A549 (cell line): ENCODE results near the gene ACTR1A. TPM values are rescaled to one million over a fixed set of nuclear protein-coding genes. Genes with fewer than 3 reads are reported as not detected.

Experiments
- ATAC-seq, 2 experiments: fragments of 200-7000 bp in 1 of 2; fragments of >200 bp in 1 of 2; cut with Nextera tagmentation in 1 of 2; cut with Tn5 transposase in 1 of 2; 3 replicates each; pipeline versions ENCODE4 v1.8.0 to v1.9.1; 2018 to 2020; ENCODE audit warnings: mild to moderate bottlenecking in 1 of 2, moderate library complexity in 1 of 2
- CTCF ChIA-PET: fragments of 300-600 bp; sonication (Branson Sonifier 250); formaldehyde crosslinking; extraction: SDS; loops from one replicate; lab custom pipeline; 2021; ENCODE audit warnings: antibody characterized with exemption, inconsistent platforms; lab: Yijun Ruan, JAX
- POLR2A ChIA-PET: fragments of 350-600 bp; formaldehyde crosslinking; extraction: SDS; loops from one replicate; lab custom pipeline; 2021; ENCODE audit warnings: antibody characterized with exemption, inconsistent platforms; lab: Yijun Ruan, JAX
- DNase-seq, 2 experiments: peaks; one replicate each; pipeline versions ENCODE4 v3.0.0 to v3.0.0-alpha.2; 2011 to 2016; ENCODE audit warnings: low read depth in 1 of 2, low spot score in 1 of 2
- FAIRE-seq: peaks from 2 replicates; lab custom pipeline; 2011; peaks lifted over from hg19 to GRCh38; lab: Jason Lieb, UNC
- H3K27ac ChIP-seq, 2 experiments: fragments of >200 bp; sonication (Bioruptor Twin); formaldehyde crosslinking; 3 replicates each; pipeline ENCODE4 v1.5.1; 2016 to 2017
- H3K4me1 ChIP-seq: fragments of >200 bp; sonication (Bioruptor Twin); formaldehyde crosslinking; 3 replicates; pipeline ENCODE4 v1.6.1; 2016
- H3K4me2 ChIP-seq: fragments of >200 bp; sonication (Bioruptor Twin); formaldehyde crosslinking; 3 replicates; pipeline ENCODE4 v1.6.1; 2016
- H3K4me3 ChIP-seq: fragments of >200 bp; sonication (Bioruptor Twin); formaldehyde crosslinking; 3 replicates; pipeline ENCODE4 v1.5.1; 2016
- H3K9me3 ChIP-seq: fragments of >200 bp; sonication (Bioruptor Twin); formaldehyde crosslinking; 3 replicates; pipeline ENCODE4 v1.6.1; 2016
- EHF ChIP-seq: fragments of 250-450 bp; sonication (Bioruptor Pico); IDR thresholded peaks from 2 replicates; pipeline ENCODE4 v1.5.0; 2020; ENCODE audit warnings: mild to moderate bottlenecking
- FOSB ChIP-seq: fragments of 250-450 bp; sonication (Bioruptor Pico); IDR thresholded peaks from 2 replicates; pipeline ENCODE4 v1.5.0; 2020; ENCODE audit warnings: mild to moderate bottlenecking, moderate library complexity
- JUN ChIP-seq, 2 experiments: fragments of >200 bp; sonication (Bioruptor Twin); formaldehyde crosslinking; IDR thresholded peaks; 2 replicates in 1 of 2; 3 replicates in 1 of 2; pipeline ENCODE4 v1.6.1; 2016 to 2017
- KDM1A ChIP-seq: fragments of 200-600 bp; sonication (generic); IDR thresholded peaks from 2 replicates; pipeline ENCODE4 v1.6.1; 2016; ENCODE audit warnings: low read depth, mild to moderate bottlenecking
- MAFK ChIP-seq: fragments of 450-650 bp; IDR thresholded peaks from 2 replicates; pipeline ENCODE4 v1.6.1; 2014; ENCODE audit not compliant: partially characterized antibody
- MAZ ChIP-seq: fragments of 150-350 bp; IDR thresholded peaks from 2 replicates; pipeline ENCODE4 v1.6.1; 2014; ENCODE audit warnings: antibody characterized with exemption, low read depth, low read length, borderline replicate concordance
- PBX3 ChIP-seq: IDR thresholded peaks from 2 replicates; pipeline ENCODE4 v1.6.1; 2012
- PHF8 ChIP-seq: fragments of 200-600 bp; sonication (generic); IDR thresholded peaks from 2 replicates; pipeline ENCODE4 v1.6.1; 2016; ENCODE audit warnings: low read depth, mild to moderate bottlenecking, antibody characterized with exemption, moderate library complexity, borderline replicate concordance
- POLR2A ChIP-seq: IDR thresholded peaks from 2 replicates; pipeline ENCODE4 v1.6.1; 2012; ENCODE audit warnings: mild to moderate bottlenecking, low read length
- RAD21 ChIP-seq, 2 experiments: fragments of >200 bp in 1 of 2; sonication (Bioruptor Twin) in 1 of 2; formaldehyde crosslinking in 1 of 2; IDR thresholded peaks in 1 of 2; conservative IDR thresholded peaks in 1 of 2; 2 replicates in 1 of 2; 3 replicates in 1 of 2; pipeline ENCODE4 v1.6.1; 2012 to 2018; ENCODE audit warnings: inconsistent platforms in 1 of 2
- RFX5 ChIP-seq: fragments of 450-650 bp; IDR thresholded peaks from 2 replicates; pipeline ENCODE4 v1.7.1; 2014; ENCODE audit warnings: antibody characterized with exemption, mild to moderate bottlenecking, moderate library complexity
- RNF2 ChIP-seq: fragments of 200-600 bp; sonication (generic); IDR thresholded peaks from 2 replicates; pipeline ENCODE4 v1.6.1; 2016; ENCODE audit warnings: low read depth, mild to moderate bottlenecking, antibody characterized with exemption, moderate library complexity, borderline replicate concordance
- SMC3 ChIP-seq: fragments of >200 bp; sonication (Bioruptor Twin); formaldehyde crosslinking; IDR thresholded peaks from 3 replicates; pipeline ENCODE4 v1.6.1; 2018; ENCODE audit warnings: inconsistent platforms
- ZSCAN20 ChIP-seq: fragments of 250-450 bp; sonication (Bioruptor Pico); IDR thresholded peaks from 2 replicates; pipeline ENCODE4 v1.8.0; 2022; ENCODE audit warnings: mild to moderate bottlenecking, moderate library complexity
- WGBS: methylation state at CpG from one replicate; pipeline ENCODE4 v1.1.6; 2017; ENCODE audit errors: missing lambda C conversion rate; 5-methylcytosine and 5-hydroxymethylcytosine counted together
- polyA plus RNA-seq, 4 experiments: library from polyadenylated mRNA; depleted of rRNA in 3 of 4; stranded (reverse); fragments of >200 nt; fragmentation: RNase III in 1 of 4; extraction: RNeasy Plus Mini Kit Qiagen cat#74134 plus additional on column Dnase treatment in 1 of 4; gene quantifications; 2 replicates in 3 of 4; 3 replicates in 1 of 4; pipeline ENCODE4 v1.2.3, GENCODE V29; 2011 to 2017
- TF ChIP-seq, protein P1 (sequence below): fragments of >200 bp; sonication (Bioruptor Twin); formaldehyde crosslinking; IDR thresholded peaks from 3 replicates; pipeline ENCODE4 v1.5.1; 2016
- TF ChIP-seq, protein P2 (sequence below): fragments of 250-450 bp; sonication (Bioruptor Pico); IDR thresholded peaks from 2 replicates; pipeline ENCODE4 v1.5.0; 2020; ENCODE audit warnings: low read depth, mild to moderate bottlenecking, moderate library complexity
- TF ChIP-seq, protein P3 (sequence below): fragments of >200 bp; sonication (Bioruptor Twin); formaldehyde crosslinking; IDR thresholded peaks from 3 replicates; pipeline ENCODE4 v1.6.1; 2016
- TF ChIP-seq, protein P4 (sequence below): IDR thresholded peaks from 2 replicates; pipeline ENCODE4 v1.6.1; 2012

The ACTR1A gene
- polyA plus RNA-seq, 2 of the 4 experiments (the other 2 are of a cell fraction), result 85.8 to 114 TPM

- Histone ChIP-seq H3K4me1 (peaks cover 20% of the 10 kb centered on the region; the same call in 2 of the 3 replicates), H3K4me3 (peak overlapping the region; percentile 82), H3K4me2 (peak overlapping the region; percentile 95), H3K9me3 (no peaks in the 10 kb centered on the region), H3K27ac (peak overlapping the region; percentile 87 to 95)
- TF ChIP-seq KDM1A (no peak), RNF2 (no peak), FOSB (CRISPR knock-in tag) (no peak), PHF8 (peak; percentile 70)
- WGBS, result 4% methylated on average over 25 of the region's 47 CpGs
- CTCF ChIA-PET, result interaction anchor here (0.5 to 5.8 kb wide), 35 partner anchors 9 to 422 kb away, joined by 3 to 87 read pairs (median 4); partner anchors contain the start of gene TRIM8
- POLR2A ChIA-PET, result interaction anchor here (0.6 to 2.2 kb wide), 3 partner anchors 10 to 80 kb away, joined by 4 to 14 read pairs (median 7); no protein-coding TSS in a partner anchor
- DNase-seq, result no peak
- no peak for ATAC-seq
- no peak for FAIRE-seq
Observed at GRCh38 chr10:102504179-102504975, 1.9 kb upstream of the ACTR1A start.

DNA sequence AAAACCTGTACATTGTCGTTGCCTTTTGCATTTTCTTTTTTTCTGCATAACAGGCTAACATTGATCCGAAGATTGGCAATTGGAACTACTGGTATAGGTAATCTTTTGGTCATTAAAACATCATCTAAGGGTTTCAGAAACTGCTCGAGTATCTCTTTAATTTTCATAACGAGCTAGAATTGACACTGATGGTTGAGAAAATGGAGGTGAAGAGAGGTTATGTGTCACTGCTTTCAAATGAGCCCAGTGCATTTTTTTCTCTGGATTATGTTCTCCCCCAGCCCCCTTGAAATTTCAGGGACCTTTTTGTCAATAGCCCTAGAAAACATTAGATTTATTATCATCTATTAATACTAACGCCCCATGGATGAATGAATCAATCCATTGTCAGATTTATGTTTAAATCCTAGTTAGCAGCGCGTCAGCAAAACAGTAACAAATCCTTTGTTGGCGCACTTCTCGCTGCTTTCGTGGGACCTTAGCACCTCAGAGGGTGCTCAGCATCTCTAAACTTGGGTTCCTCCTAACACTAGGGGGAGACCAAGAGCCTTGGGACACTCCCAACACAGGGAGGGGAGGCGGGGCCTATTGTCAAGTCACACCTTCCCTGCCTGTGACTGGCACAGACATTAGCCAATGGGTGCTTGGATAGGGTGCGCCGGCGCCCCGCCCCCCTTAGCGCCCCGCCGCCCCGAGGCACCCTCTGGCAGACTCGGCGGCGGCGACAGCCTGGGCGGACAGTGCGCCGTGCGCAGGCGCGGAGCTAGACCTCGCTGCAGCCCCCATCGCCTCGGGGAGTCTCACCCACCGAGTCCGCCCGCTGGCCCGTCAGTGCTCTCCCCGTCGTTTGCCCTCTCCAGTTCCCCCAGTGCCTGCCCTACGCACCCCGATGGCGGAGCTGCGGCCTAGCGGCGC is 1.0 kb upstream of the ACTR1A start, which contains the start of gene SUFU:
SUFU (plus strand) TSS at position 709 of the 915 bp plus-strand sequence; CDS start at position 890, 181 bp downstream.
- Histone ChIP-seq H3K9me3 (no peaks in the 10 kb centered on the region), H3K27ac (peak within 1 kb of the TSS; percentile 87 to 95), H3K4me3 (peak within 1 kb of the TSS; percentile 82), H3K4me1 (peaks cover 17% of the 10 kb centered on the region; the same call in 2 of the 3 replicates), H3K4me2 (peak within 1 kb of the TSS; percentile 98)
- under 1% methylated on average over 11 of the region's 44 CpGs for WGBS
- TF ChIP-seq ZSCAN20 (CRISPR knock-in tag), result no peak
- peak; percentile 96 for TF ChIP-seq POLR2A
- peak; percentile 75 to 78 for TF ChIP-seq RAD21 (conservative IDR thresholded peaks at IDR 0.05 in 1 of 2, IDR thresholded peaks at IDR 0.05 in 1 of 2)
- TF ChIP-seq, protein P1, sequence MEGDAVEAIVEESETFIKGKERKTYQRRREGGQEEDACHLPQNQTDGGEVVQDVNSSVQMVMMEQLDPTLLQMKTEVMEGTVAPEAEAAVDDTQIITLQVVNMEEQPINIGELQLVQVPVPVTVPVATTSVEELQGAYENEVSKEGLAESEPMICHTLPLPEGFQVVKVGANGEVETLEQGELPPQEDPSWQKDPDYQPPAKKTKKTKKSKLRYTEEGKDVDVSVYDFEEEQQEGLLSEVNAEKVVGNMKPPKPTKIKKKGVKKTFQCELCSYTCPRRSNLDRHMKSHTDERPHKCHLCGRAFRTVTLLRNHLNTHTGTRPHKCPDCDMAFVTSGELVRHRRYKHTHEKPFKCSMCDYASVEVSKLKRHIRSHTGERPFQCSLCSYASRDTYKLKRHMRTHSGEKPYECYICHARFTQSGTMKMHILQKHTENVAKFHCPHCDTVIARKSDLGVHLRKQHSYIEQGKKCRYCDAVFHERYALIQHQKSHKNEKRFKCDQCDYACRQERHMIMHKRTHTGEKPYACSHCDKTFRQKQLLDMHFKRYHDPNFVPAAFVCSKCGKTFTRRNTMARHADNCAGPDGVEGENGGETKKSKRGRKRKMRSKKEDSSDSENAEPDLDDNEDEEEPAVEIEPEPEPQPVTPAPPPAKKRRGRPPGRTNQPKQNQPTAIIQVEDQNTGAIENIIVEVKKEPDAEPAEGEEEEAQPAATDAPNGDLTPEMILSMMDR, result peak; percentile 88
- no peak for TF ChIP-seq FOSB (CRISPR knock-in tag)
- TF ChIP-seq, protein P2, sequence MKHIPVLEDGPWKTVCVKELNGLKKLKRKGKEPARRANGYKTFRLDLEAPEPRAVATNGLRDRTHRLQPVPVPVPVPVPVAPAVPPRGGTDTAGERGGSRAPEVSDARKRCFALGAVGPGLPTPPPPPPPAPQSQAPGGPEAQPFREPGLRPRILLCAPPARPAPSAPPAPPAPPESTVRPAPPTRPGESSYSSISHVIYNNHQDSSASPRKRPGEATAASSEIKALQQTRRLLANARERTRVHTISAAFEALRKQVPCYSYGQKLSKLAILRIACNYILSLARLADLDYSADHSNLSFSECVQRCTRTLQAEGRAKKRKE (CRISPR knock-in tag), result no peak
- TF ChIP-seq MAFK, result peak; percentile 55
- TF ChIP-seq, protein P3, sequence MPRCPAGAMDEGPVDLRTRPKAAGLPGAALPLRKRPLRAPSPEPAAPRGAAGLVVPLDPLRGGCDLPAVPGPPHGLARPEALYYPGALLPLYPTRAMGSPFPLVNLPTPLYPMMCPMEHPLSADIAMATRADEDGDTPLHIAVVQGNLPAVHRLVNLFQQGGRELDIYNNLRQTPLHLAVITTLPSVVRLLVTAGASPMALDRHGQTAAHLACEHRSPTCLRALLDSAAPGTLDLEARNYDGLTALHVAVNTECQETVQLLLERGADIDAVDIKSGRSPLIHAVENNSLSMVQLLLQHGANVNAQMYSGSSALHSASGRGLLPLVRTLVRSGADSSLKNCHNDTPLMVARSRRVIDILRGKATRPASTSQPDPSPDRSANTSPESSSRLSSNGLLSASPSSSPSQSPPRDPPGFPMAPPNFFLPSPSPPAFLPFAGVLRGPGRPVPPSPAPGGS, result peak; percentile 53; the same call in 1 of the 3 replicates
- TF ChIP-seq PBX3, result peak; percentile 97
- TF ChIP-seq JUN (IDR thresholded peaks at IDR 0.05), result peak in 1 of 2 experiments; percentile 68; a peak in 2 of 5 replicates
- no peak for TF ChIP-seq RFX5
- TF ChIP-seq MAZ, result peak; percentile 52; the same call in 1 of the 2 replicates
- peak; percentile 79 for TF ChIP-seq SMC3
- TF ChIP-seq, protein P4, sequence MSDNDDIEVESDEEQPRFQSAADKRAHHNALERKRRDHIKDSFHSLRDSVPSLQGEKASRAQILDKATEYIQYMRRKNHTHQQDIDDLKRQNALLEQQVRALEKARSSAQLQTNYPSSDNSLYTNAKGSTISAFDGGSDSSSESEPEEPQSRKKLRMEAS, result 0 out of 2 replicates have a peak, but pooled peaks have one; percentile 14
- TF ChIP-seq EHF (CRISPR knock-in tag), result no peak
- ATAC-seq, result peak; percentile 64 to 79
- no peak for FAIRE-seq
- CTCF ChIA-PET, result interaction anchor here (0.5 to 5.8 kb wide), 40 partner anchors 10 to 423 kb away, joined by 3 to 87 read pairs (median 4); partner anchors contain the start of gene TRIM8
- POLR2A ChIA-PET, result interaction anchor here (0.6 to 2.2 kb wide), 6 partner anchors 39 to 141 kb away, joined by 3 to 14 read pairs (median 4); partner anchors contain the start of genes CUEDC2 and TRIM8
- peak; percentile 88 to 99 for DNase-seq
